ENCODE measurements around the gene APOBEC3H. TPM values are rescaled to one million over a fixed set of nuclear protein-coding genes. Genes with fewer than 3 reads are reported as not detected.

APOBEC3H gene
- total RNA-seq, 2 experiments from 2014 or later = 11.0 to 11.6 TPM

DNA sequence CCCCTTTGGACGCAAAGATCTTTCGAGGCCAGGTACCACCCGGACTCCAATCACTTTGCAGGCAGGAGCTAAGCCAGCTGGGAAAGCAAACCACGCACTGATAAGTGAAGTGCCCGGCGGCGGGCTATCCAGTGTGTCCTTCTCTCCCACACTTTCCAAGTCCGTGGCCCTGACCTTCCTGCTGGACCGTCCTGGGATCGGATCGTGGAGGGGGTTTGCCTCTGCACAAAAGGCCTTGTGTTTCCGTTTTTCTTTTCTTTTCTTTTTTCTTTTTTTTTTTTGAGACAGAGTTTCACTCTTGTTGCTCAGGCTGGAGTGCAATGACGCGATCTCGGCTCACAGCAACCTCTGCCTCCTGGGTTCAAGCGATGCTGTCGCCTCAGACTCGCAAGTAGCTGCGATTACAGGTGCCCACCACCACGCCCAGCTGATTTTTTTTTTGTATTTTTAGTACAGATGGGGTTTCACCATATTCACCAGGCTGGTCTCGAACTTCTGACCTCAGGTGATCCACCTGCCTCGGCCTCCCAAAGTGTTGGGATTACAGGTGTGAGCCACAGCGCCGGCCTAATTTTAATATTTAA is 17.9 kb upstream of the APOBEC3H start:
- ChIA-PET CTCF (interaction anchor here (2.0 to 2.1 kb wide), 2 partner anchors 9 to 10 kb away, joined by 8 to 9 read pairs; no protein-coding TSS in a partner anchor), POLR2A (interaction anchor here (0.6 kb wide), 1 partner anchor 38 kb away, joined by 7 read pairs; no protein-coding TSS in a partner anchor)

DNA sequence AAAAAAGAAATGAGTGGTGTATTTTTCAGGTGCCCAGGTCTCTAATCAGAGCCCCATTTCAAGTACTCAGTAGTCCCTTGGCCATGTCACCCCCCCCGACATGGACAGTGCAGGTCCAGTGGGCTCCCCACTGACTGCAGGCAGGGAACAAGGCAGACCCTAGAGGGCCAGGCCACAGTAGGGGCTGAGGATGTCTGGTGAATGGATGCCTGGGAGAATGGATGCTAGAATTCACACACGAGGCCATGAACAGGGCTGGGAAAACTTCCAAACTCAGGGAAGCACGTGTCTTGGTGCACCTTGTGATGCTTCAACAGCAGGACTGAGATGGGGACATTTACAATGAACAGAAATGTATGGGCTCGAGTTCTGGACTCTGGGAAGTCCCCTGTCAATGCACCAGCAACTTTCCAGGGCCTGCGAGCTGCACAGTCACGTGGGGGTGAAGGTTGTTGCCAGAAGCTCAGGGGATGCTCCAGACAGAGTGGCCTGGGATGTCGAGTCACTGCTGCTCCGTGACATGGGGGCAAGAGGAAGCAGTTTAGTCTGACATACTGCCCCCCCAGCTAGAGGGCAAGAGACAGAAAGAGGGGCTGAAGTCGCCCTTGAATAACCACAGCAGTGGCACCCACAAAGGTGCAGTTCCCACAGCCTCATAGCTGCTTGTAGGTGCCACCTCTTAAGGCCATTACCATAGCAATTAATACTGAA is 16.8 kb upstream of the APOBEC3H start:
- ChIA-PET CTCF (interaction anchor here (1.2 to 2.1 kb wide), 3 partner anchors 8 to 106 kb away, joined by 3 to 8 read pairs (median 4); no protein-coding TSS in a partner anchor), POLR2A (interaction anchor here (0.9 kb wide), 1 partner anchor 38 kb away, joined by 3 read pairs; no protein-coding TSS in a partner anchor)

- ChIA-PET POLR2A (interaction anchor here (0.9 kb wide), 1 partner anchor 37 kb away, joined by 3 read pairs; no protein-coding TSS in a partner anchor), CTCF (interaction anchor here (1.2 kb wide), 2 partner anchors 8 to 107 kb away, joined by 3 to 4 read pairs; no protein-coding TSS in a partner anchor)
Observed at GRCh38 chr22:39081016-39081415, 16.0 kb upstream of the APOBEC3H start.

- ChIA-PET POLR2A (no interaction called here), CTCF (interaction anchor here (1.2 kb wide), 2 partner anchors 8 to 108 kb away, joined by 3 to 4 read pairs; no protein-coding TSS in a partner anchor)
Observed at GRCh38 chr22:39081598-39081997, 15.4 kb upstream of the APOBEC3H start.

DNA sequence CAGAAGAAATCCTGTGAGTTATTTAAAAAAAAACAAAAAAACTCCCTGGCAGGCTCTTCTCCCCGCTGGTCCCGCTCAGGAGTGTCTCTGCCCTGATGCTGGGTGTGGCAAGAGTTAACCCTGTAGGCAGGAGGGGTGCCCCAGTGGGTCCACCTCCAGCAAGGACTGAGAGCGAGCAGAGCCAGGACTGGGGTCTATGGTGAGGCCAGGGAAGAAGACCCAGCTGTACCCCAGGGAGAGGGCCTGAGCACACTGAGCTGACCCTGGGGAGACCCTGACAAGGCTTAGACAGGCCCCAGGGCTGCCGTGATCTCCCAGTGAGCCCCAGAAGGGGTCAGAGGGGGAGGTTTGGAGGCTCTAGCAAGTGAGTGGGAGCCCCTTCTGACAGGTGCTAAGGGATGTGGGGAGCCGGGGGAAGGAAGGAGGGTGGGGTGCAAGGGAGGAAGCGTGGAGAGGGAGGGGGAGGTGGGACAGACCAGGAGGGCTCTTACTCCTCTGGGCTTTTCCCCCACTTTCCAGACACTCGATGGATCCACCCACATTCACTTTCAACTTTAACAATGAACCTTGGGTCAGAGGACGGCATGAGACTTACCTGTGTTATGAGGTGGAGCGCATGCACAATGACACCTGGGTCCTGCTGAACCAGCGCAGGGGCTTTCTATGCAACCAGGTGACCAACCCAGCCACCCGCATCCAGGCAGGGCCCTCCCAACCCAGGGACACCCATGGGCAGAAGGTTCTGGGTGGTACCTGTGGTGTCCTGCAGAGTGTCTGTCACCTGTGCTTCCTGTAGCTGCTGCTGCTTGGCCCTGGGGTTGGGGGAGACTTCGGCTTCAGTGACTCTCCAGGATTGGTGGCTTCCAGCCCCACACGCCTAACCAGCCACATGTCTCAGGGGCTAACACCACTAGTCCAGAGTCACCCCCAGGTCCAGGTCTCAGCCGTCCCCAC is 13.6 kb upstream of the APOBEC3H start:
- ChIA-PET POLR2A (no interaction called here), CTCF (interaction anchor here (1.1 kb wide), 1 partner anchor 52 kb away, joined by 3 read pairs; no protein-coding TSS in a partner anchor)

- ChIA-PET CTCF (interaction anchor here (1.1 kb wide), 1 partner anchor 51 kb away, joined by 3 read pairs; no protein-coding TSS in a partner anchor), POLR2A (no interaction called here)
Observed at GRCh38 chr22:39084666-39085065, 12.4 kb upstream of the APOBEC3H start.

GRCh38 chr22:39087098-39087497 is 9.9 kb upstream of the APOBEC3H start:
- CTCF ChIA-PET = interaction anchor here (2.5 kb wide), 1 partner anchor 8 kb away, joined by 8 read pairs; no protein-coding TSS in a partner anchor
- POLR2A ChIA-PET = no interaction called here

DNA sequence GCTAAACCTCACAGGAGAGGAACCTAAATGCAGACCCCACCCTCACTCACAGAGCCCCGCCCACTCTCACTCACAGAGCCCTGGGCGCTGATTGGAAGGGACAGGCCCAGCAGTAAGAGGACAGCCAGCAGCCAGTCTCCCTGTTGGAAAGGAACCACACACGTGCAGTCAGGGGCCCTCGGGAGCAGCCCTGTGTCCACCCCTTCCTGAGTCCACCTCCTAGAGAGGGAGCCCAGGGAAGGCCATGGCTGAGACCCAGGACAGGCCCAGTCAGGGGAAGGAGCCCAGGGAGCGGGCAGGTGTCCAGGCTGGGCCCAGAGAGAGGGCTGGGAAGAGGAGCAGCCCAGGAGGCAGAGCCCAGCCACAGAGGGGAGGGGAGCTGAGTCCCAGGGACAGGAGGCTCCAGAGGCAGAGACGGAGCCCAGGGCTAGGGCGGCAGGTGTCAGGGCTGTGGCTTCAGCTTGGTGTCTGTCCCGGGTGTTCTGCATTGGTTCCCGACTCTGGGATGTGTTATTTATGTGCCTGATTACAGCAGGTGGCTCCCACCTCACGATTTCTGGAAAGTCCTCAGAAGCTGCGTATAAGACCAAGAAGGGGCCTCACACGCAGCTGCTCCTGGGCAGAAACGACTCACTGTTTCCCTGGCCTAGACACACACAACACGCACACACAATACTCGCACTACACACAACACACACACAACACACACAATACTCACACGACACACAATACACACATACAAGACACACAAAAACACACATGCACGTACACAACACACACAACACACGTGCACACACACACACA is 9.0 kb upstream of the APOBEC3H start:
- POLR2A ChIA-PET = no interaction called here

DNA sequence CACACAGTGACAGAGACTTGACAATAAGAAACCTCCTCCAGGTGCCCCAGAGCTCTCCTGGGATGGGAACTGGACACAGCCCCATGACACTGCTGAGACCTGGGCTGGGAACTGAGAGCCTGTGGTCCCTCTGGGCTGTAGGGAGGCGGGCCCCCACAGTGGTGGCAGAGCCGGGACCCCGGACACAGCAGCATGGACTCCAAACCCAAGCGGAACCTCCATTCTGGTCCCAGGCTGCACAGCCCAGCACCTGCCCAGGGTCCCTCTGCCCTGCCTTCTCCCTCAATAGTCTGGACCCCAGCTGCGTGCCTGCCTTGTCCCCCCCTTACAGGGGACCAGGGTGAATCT is 8.4 kb upstream of the APOBEC3H start:
- POLR2A ChIA-PET = no interaction called here
- CTCF ChIA-PET = interaction anchor here (0.6 to 2.5 kb wide), 3 partner anchors 8 to 1604 kb away, joined by 4 to 8 read pairs (median 4); no protein-coding TSS in a partner anchor

More for the DNA sequence above, 9.0 kb upstream of the APOBEC3H start:
- CTCF ChIA-PET = interaction anchor here (2.5 kb wide), 1 partner anchor 9 kb away, joined by 8 read pairs; no protein-coding TSS in a partner anchor

DNA sequence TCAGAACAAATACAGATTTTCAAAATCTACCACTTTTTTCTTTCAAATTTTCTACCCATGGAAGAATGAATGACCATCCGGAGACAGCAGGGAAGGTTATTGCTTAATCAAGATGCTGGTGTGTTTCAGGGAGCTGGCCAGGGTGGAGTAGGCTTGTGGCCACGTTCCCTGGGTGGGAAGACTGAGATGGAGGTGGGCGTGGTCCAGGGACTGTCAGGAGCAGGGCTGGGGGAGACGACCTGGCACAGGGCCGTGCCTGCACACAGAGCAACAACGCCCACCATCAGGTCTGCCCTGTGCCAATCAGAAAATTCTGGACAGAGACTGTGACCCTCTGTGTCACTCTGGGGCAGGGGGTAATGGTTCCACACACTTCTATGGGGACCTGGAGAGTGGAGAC is 7.1 kb upstream of the APOBEC3H start:
- ChIA-PET CTCF (interaction anchor here (1.0 to 2.5 kb wide), 4 partner anchors 9 to 29 kb away, joined by 3 to 8 read pairs (median 4); no protein-coding TSS in a partner anchor), POLR2A (interaction anchor here (1.1 to 1.4 kb wide), 2 partner anchors 9 to 26 kb away, joined by 4 to 5 read pairs; no protein-coding TSS in a partner anchor)

GRCh38 chr22:39090426-39091064 is 6.5 kb upstream of the APOBEC3H start:
- POLR2A ChIA-PET = interaction anchor here (1.1 to 1.4 kb wide), 2 partner anchors 9 to 25 kb away, joined by 4 to 5 read pairs; no protein-coding TSS in a partner anchor
- CTCF ChIA-PET = interaction anchor here (1.0 to 1.8 kb wide), 2 partner anchors 25 to 28 kb away, joined by 3 to 5 read pairs; no protein-coding TSS in a partner anchor

- ChIA-PET POLR2A (interaction anchor here (0.6 to 0.9 kb wide), 3 partner anchors 23 to 233 kb away, joined by 3 to 8 read pairs (median 3); no protein-coding TSS in a partner anchor), CTCF (interaction anchor here (0.6 kb wide), 1 partner anchor 43 kb away, joined by 3 read pairs; no protein-coding TSS in a partner anchor)
Observed at GRCh38 chr22:39091126-39092081, 5.6 kb upstream of the APOBEC3H start.

GRCh38 chr22:39092111-39092862 is 4.8 kb upstream of the APOBEC3H start:
- ChIA-PET POLR2A (interaction anchor here (0.5 to 0.7 kb wide), 4 partner anchors 22 to 341 kb away, joined by 3 to 8 read pairs (median 4); no protein-coding TSS in a partner anchor), CTCF (interaction anchor here (1.9 kb wide), 1 partner anchor 22 kb away, joined by 6 read pairs; no protein-coding TSS in a partner anchor)

- ChIA-PET POLR2A (interaction anchor here (0.6 to 2.0 kb wide), 4 partner anchors 17 to 696 kb away, joined by 3 to 15 read pairs (median 5); no protein-coding TSS in a partner anchor), CTCF (interaction anchor here (0.9 to 1.7 kb wide), 7 partner anchors 15 to 224 kb away, joined by 3 to 5 read pairs (median 3); no protein-coding TSS in a partner anchor)
Observed at GRCh38 chr22:39094717-39095389, 2.2 kb upstream of the APOBEC3H start.

- POLR2A ChIA-PET = no interaction called here
Observed at GRCh38 chr22:39095971-39096370, 1.1 kb upstream of the APOBEC3H start.

More at GRCh38 chr22:39095971-39096370, 1.1 kb upstream of the APOBEC3H start:
- CTCF ChIA-PET = interaction anchor here (1.2 kb wide), 1 partner anchor 26 kb away, joined by 3 read pairs; no protein-coding TSS in a partner anchor
